ENCODE data around the gene MCM3. TPM values are rescaled to one million over a fixed set of nuclear protein-coding genes. Genes with fewer than 3 reads are reported as not detected.

Gene MCM3
- total RNA-seq, 1 experiment from 2014 or later = 24.9 TPM

DNA sequence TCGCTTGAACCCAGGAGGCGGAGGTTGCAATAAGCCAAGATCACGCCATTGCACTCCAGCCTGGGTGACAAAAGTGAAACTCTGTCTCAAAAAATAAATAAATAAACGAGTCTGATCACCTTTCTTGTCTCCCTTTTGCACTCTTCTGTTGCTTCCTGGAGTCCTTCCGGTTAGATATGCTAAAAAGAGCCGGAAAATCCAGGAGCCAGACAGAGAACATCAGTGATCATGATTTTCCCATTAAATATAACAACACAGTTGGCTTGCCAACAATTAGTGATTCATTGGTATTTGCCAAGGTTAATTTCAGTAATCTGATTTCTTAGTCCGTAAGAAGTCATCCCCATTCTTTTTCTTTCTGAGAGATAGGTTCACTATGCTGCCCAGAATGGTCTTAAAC is 3.7 kb upstream of the MCM3 start:
- TF ChIP-seq, protein P1, sequence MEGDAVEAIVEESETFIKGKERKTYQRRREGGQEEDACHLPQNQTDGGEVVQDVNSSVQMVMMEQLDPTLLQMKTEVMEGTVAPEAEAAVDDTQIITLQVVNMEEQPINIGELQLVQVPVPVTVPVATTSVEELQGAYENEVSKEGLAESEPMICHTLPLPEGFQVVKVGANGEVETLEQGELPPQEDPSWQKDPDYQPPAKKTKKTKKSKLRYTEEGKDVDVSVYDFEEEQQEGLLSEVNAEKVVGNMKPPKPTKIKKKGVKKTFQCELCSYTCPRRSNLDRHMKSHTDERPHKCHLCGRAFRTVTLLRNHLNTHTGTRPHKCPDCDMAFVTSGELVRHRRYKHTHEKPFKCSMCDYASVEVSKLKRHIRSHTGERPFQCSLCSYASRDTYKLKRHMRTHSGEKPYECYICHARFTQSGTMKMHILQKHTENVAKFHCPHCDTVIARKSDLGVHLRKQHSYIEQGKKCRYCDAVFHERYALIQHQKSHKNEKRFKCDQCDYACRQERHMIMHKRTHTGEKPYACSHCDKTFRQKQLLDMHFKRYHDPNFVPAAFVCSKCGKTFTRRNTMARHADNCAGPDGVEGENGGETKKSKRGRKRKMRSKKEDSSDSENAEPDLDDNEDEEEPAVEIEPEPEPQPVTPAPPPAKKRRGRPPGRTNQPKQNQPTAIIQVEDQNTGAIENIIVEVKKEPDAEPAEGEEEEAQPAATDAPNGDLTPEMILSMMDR (IDR thresholded peaks at IDR 0.05; ENCODE audit: unreplicated experiment) = no peak
- Mint-ChIP-seq H3K4me1 (ENCODE audit: insufficient read depth, unreplicated experiment) (peaks cover 3% of the 10 kb centered on the region), H3K27me3 (ENCODE audit: insufficient read depth, unreplicated experiment) (no peaks in the 10 kb centered on the region), H3K9me3 (ENCODE audit: unreplicated experiment) (no peaks in the 10 kb centered on the region), H3K4me3 (ENCODE audit: unreplicated experiment) (no peak overlapping the region), H3K27ac (ENCODE audit: low read depth, unreplicated experiment) (no peak overlapping the region), H3K36me3 (ENCODE audit: insufficient read depth, unreplicated experiment) (peaks cover 1% of the 10 kb centered on the region)
- DNase-seq (ENCODE audit: unreplicated experiment) = no peak
- CTCF ChIA-PET = interaction anchor here (0.6 to 6.9 kb wide), 2 partner anchors 16 to 112 kb away, joined by 3 to 137 read pairs; no protein-coding TSS in a partner anchor
- intact Hi-C loops (cut with micrococcal nuclease) = loop anchor here (10.0 kb wide), 1 partner anchor 307 kb away; no protein-coding TSS in a partner anchor
- POLR2A ChIA-PET = no interaction called here
- BruUV-seq (replicated peaks) = no TSS peak

DNA sequence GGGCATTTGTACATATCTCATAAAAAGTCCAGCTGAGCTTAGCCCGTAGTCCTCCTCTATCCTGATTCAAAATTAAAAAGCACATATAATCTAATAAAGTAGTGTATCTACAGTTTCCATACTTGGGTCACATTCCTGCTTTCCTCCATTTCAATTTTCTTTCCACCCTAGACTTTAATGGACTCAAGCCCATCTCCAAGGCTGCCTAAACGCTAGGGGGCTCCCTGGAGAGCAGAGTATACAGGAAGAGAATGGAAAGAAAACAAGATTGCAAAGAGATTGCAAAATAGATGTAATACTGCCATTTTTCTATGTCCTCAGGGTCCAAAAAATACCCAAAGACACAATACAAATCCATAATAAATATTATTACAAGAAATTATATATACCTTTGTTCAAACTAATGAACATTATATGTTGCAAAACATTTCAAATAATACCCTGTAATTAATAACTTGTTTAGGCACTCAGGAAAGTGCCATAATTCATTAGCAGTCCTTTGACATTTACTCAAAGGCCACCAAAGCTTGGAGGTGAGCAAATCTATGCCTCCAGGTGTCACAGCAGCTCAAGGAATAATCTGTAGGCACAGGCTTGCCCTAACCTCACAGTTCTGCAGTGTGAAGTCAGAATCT is 2.4 kb upstream of the MCM3 start:
- ChIA-PET POLR2A (interaction anchor here (2.3 to 3.6 kb wide), 2 partner anchors 65 to 113 kb away, joined by 10 to 21 read pairs; no protein-coding TSS in a partner anchor), CTCF (interaction anchor here (0.7 to 6.9 kb wide), 20 partner anchors 9 to 378 kb away, joined by 3 to 137 read pairs (median 4); partner anchors contain the start of gene PAQR8)
- Mint-ChIP-seq H3K36me3 (ENCODE audit: insufficient read depth, unreplicated experiment) (peaks cover 14% of the 10 kb centered on the region), H3K27me3 (ENCODE audit: insufficient read depth, unreplicated experiment) (no peaks in the 10 kb centered on the region), H3K4me3 (ENCODE audit: unreplicated experiment) (no peak overlapping the region), H3K27ac (ENCODE audit: low read depth, unreplicated experiment) (no peak overlapping the region), H3K9me3 (ENCODE audit: unreplicated experiment) (no peaks in the 10 kb centered on the region), H3K4me1 (ENCODE audit: insufficient read depth, unreplicated experiment) (peaks cover 12% of the 10 kb centered on the region)
- no TSS peak for BruUV-seq (replicated peaks)
- intact Hi-C loops (cut with micrococcal nuclease) = loop anchor here (1.0 to 10.0 kb wide), 2 partner anchors 75 to 308 kb away; partner anchors contain the start of gene PAQR8
- DNase-seq (ENCODE audit: unreplicated experiment) = peak; percentile 81
- TF ChIP-seq, protein P1 (IDR thresholded peaks at IDR 0.05; ENCODE audit: unreplicated experiment) = peak; percentile 55

DNA sequence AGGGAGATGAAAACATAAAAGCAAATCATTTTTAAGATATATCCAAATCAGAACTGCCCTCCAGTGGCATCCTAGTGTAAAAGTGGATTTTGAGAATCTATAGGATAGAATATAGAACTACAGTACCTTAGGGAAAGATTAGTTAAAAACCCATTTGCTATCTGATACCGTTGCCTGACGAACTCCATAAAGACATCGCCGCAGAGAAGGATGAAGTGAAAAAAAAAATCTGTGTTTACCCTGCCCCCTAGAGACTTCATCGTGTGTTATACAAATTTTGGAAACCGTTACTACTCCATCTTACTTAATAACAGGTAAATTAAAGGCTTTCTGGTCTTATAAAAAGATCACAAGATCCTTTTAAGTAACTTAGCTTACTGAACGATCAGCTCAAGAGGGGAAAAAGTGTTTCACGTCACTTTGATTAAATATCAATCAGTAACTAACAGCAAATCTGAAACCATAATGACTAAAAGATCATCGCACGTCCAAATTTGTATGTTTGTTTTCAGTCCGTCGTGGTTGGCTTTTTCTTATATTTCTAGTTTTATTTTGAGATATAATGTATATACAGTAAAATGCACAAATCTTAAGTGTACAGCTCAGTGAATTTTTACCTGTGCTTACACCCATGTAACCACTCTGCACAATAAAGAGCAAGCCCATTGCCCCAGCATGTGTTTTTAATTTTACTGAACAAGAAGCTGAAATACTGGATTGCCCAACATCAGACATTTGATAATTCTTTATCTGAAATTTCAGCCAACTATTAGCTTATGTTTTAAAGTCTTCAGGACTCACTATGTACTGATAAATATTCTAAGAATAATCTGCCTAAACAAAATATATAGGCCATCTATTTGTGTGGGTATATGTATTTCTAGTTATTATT is 881 bp upstream of the MCM3 start:
- H3K27me3 Mint-ChIP-seq (ENCODE audit: insufficient read depth, unreplicated experiment) = no peaks in the 10 kb centered on the region
- H3K4me3 Mint-ChIP-seq (ENCODE audit: unreplicated experiment) = no peak overlapping the region
- no TSS peak for BruUV-seq (replicated peaks)
- CTCF ChIA-PET = interaction anchor here (0.6 to 6.9 kb wide), 31 partner anchors 13 to 394 kb away, joined by 3 to 137 read pairs (median 4); no protein-coding TSS in a partner anchor
- H3K36me3 Mint-ChIP-seq (ENCODE audit: insufficient read depth, unreplicated experiment) = peaks cover 29% of the 10 kb centered on the region
- no peak overlapping the region for H3K27ac Mint-ChIP-seq (ENCODE audit: low read depth, unreplicated experiment)
- intact Hi-C loops (cut with micrococcal nuclease) = loop anchor here (1.0 to 10.0 kb wide), 5 partner anchors 67 to 377 kb away; partner anchors contain the start of gene PAQR8
- POLR2A ChIA-PET = interaction anchor here (0.7 to 3.6 kb wide), 15 partner anchors 17 to 387 kb away, joined by 3 to 21 read pairs (median 4); partner anchors contain the start of genes EFHC1 and PAQR8
- DNase-seq (ENCODE audit: unreplicated experiment) = peak; percentile 7
- H3K9me3 Mint-ChIP-seq (ENCODE audit: unreplicated experiment) = no peaks in the 10 kb centered on the region
- TF ChIP-seq, protein P1 (IDR thresholded peaks at IDR 0.05; ENCODE audit: unreplicated experiment) = peak; percentile 25
- H3K4me1 Mint-ChIP-seq (ENCODE audit: insufficient read depth, unreplicated experiment) = peaks cover 12% of the 10 kb centered on the region

Data from MCF 10A (cell line).